ENCODE data around the gene CDH4.

Gene CDH4

DNA sequence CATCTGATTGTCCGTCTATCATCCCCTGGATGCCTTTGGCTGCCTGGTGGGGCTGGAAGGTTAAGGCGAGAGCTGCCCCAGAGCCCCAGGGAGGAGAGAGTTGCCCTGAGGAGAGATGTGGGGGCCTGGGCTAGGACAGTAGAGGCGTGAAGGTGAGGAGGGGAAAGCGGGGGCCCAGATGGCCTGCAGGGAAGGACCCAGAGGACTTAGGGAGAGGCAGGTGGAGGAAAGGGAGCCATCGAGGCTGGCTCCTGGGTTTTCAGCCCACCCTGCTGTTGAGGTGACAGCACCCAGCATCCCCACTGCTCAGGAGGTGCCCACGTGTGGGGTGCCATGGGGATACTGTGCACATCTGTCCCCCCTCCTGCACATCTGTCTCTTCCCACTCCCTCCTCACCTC, 539.9 kb downstream of the CDH4 start:
- H3K4me3 ChIP-seq (ENCODE audit: low read length): no peak overlapping the region
- DNase-seq (ENCODE audit: low read depth): no peak
- TF ChIP-seq, protein P1, sequence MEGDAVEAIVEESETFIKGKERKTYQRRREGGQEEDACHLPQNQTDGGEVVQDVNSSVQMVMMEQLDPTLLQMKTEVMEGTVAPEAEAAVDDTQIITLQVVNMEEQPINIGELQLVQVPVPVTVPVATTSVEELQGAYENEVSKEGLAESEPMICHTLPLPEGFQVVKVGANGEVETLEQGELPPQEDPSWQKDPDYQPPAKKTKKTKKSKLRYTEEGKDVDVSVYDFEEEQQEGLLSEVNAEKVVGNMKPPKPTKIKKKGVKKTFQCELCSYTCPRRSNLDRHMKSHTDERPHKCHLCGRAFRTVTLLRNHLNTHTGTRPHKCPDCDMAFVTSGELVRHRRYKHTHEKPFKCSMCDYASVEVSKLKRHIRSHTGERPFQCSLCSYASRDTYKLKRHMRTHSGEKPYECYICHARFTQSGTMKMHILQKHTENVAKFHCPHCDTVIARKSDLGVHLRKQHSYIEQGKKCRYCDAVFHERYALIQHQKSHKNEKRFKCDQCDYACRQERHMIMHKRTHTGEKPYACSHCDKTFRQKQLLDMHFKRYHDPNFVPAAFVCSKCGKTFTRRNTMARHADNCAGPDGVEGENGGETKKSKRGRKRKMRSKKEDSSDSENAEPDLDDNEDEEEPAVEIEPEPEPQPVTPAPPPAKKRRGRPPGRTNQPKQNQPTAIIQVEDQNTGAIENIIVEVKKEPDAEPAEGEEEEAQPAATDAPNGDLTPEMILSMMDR (conservative IDR thresholded peaks at IDR 0.05; ENCODE audit: low read depth, low read length): no peak

DNA sequence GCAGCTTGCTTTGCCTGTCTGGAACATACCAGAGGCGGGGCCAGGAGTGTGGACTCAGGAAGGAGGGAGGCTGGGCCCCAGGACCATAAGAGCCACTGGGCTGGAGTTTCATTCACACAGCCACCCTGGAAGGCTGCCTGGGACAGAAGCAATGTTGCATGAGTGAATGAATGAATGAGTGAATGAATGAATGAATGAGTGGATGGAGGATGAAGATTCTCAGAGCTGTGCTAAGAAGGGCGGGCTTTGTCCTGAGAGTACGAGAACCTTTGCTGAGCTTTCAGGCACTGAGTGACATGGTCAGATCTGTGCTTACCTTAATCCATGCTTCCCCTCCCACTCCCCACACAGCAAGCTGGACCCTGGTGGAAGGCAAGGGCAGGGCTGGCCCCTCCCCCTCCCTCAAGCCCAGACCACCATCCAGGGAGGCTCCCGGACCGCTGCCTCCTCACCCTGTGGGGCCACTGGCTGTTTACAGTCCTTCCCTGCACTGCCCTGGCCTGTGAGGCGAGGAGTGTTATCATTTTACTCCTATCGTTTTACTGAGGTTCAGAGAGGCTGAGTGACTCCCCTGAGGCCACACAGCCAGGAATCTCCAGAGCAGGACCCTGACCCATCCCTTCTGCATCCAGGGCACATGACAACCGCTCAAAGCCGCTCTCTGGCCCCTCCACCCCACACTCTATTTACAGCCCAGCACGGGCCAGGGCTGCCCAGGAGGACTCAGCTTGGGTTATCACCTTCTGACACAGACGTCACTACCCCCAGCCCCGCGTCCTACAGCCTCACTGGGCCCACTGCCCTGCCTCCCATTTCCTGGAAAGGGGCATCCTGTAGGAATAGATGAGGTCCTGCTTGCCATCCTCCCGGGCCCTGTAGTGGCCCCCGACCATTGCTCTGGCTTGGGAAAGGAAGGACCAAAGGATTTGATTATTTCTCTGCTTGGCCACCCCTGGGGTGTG, 543.9 kb downstream of the CDH4 start:
- TF ChIP-seq, protein P1 (conservative IDR thresholded peaks at IDR 0.05; ENCODE audit: low read depth, low read length): no peak

DNA sequence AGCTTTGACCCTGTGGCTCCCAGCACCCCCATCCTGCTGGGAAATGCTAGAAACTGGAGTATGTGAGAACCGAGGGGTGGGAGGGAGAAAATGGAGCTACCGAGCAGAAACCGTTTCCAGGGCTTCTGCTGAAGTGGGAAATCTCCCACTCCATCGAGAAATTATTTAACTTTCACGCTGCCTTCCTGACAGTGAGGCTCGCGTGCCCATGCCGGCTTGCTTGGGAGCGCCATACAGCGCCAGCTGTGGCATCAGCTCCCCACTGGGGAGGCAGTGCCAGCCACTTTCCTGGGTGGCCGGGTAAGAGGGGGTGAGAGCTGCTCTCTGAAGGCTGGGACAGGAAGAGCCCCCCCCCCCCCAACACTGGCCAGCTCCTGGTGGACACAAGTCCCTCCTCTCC, 544.7 kb downstream of the CDH4 start:
- no peak for DNase-seq (ENCODE audit: low read depth)
- TF ChIP-seq, protein P1 (conservative IDR thresholded peaks at IDR 0.05; ENCODE audit: low read depth, low read length): no peak
- H3K4me3 ChIP-seq (ENCODE audit: low read length): no peak overlapping the region

More for the DNA sequence above, 543.9 kb downstream of the CDH4 start:
- no peak overlapping the region for H3K4me3 ChIP-seq (ENCODE audit: low read length)
- DNase-seq (ENCODE audit: low read depth): no peak

DNA sequence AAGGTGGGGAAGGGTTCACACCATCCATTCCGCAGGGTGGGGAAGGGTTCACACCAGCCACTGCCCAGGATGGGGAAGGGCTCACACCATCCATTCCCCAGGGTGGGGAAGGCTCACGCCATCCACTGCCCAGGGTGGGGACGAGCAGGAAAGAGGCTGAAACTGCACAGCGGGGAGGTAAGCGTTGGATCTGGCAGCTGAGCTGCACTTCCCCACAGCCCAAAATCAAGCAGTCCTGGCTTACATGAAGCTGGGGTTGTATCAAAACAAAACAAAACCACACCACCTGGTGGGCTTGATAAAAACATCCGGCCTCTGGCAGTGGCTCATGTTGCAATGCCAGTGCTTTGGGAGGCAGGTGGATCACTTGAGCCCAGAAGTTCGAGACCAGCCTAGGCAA, 545.1 kb downstream of the CDH4 start:
- DNase-seq (ENCODE audit: low read depth): no peak
- no peak overlapping the region for H3K4me3 ChIP-seq (ENCODE audit: low read length)
- TF ChIP-seq, protein P1 (conservative IDR thresholded peaks at IDR 0.05; ENCODE audit: low read depth, low read length): no peak

DNA sequence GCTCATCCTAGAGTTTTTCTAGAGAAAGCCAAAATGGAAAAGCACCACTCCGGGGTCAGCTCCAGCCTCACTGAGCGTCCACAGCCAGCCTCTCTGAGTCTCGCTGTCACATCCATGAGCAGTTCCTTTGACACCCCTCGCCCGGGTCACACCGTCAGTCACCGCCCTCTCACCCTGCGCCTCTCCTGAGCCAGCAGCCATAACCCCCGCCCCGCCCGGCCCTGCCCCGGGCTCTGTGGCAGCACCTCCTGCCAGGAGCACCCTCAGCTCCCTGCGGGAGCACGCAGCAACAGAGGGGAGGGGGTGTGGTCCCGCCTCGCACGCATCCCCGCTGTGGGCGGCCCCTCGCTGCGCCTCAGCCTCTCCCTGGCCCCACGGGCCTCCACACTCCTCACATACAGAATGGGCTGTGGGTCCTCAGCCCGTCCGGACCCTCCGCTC, 545.9 kb downstream of the CDH4 start:
- TF ChIP-seq, protein P1 (conservative IDR thresholded peaks at IDR 0.05; ENCODE audit: low read depth, low read length): no peak
- DNase-seq (ENCODE audit: low read depth): no peak
- H3K4me3 ChIP-seq (ENCODE audit: low read length): no peak overlapping the region

DNA sequence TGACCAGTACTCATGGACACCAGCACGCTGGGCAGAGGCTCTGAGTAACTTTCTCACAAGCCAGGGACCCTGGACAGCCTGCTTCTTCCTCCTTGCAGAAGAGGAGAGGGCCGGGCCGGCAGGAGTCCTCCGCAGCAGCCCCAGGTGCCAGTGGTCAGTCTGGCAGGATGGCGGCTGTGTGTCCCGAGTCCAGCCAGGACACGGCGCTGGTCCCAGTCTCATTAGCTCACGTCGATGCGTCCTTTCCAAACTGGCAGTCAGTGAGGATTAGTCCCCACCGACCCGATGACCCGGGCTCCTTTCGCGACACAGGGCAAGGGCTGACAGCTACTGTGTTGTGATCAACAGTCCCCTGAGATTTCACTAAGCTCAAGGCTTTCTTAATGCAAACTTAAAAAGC, 546.6 kb downstream of the CDH4 start:
- TF ChIP-seq, protein P1 (conservative IDR thresholded peaks at IDR 0.05; ENCODE audit: low read depth, low read length): no peak
- H3K4me3 ChIP-seq (ENCODE audit: low read length): no peak overlapping the region
- no peak for DNase-seq (ENCODE audit: low read depth)
